ENCODE results near the gene SLC66A1.

Gene SLC66A1

GRCh38 chr1:19346026-19346425 is 33.9 kb downstream of the SLC66A1 start:
- H3K27ac ChIP-seq (ENCODE audit: low read length): no peak overlapping the region
- no peak overlapping the region for H3K9ac ChIP-seq (ENCODE audit: low read length)
- no peaks in the 10 kb centered on the region for H3K27me3 ChIP-seq (ENCODE audit: low read depth, low read length)
- no peaks in the 10 kb centered on the region for H3K9me3 ChIP-seq (ENCODE audit: insufficient read depth, low read length)
- H3K79me2 ChIP-seq (ENCODE audit: low read length): no peaks in the 10 kb centered on the region
- no peak overlapping the region for H2AFZ ChIP-seq (ENCODE audit: low read depth, low read length)
- H3K36me3 ChIP-seq (replicated peaks; ENCODE audit: low read depth, low read length): no peaks in the 10 kb centered on the region
- H3K4me2 ChIP-seq (ENCODE audit: low read length): no peak overlapping the region
- no peaks in the 10 kb centered on the region for H3K4me1 ChIP-seq (ENCODE audit: low read length)
- H3K4me3 ChIP-seq (ENCODE audit: low read length): no peak overlapping the region
- TF ChIP-seq, protein P1, sequence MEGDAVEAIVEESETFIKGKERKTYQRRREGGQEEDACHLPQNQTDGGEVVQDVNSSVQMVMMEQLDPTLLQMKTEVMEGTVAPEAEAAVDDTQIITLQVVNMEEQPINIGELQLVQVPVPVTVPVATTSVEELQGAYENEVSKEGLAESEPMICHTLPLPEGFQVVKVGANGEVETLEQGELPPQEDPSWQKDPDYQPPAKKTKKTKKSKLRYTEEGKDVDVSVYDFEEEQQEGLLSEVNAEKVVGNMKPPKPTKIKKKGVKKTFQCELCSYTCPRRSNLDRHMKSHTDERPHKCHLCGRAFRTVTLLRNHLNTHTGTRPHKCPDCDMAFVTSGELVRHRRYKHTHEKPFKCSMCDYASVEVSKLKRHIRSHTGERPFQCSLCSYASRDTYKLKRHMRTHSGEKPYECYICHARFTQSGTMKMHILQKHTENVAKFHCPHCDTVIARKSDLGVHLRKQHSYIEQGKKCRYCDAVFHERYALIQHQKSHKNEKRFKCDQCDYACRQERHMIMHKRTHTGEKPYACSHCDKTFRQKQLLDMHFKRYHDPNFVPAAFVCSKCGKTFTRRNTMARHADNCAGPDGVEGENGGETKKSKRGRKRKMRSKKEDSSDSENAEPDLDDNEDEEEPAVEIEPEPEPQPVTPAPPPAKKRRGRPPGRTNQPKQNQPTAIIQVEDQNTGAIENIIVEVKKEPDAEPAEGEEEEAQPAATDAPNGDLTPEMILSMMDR (IDR thresholded peaks at IDR 0.05; ENCODE audit: low read depth, low read length): no peak
- no peak for TF ChIP-seq EZH2phosphoT487 (IDR thresholded peaks at IDR 0.05; ENCODE audit: low read depth)
- no peaks in the 10 kb centered on the region for H4K20me1 ChIP-seq (ENCODE audit: insufficient read depth, low read length)

- TF ChIP-seq, protein P1 (IDR thresholded peaks at IDR 0.05; ENCODE audit: low read depth, low read length): no peak
- TF ChIP-seq EZH2phosphoT487 (IDR thresholded peaks at IDR 0.05; ENCODE audit: low read depth): no peak
- H3K4me1 ChIP-seq (ENCODE audit: low read length): no peaks in the 10 kb centered on the region
- no peak overlapping the region for H2AFZ ChIP-seq (ENCODE audit: low read depth, low read length)
- H3K27me3 ChIP-seq (ENCODE audit: low read depth, low read length): no peaks in the 10 kb centered on the region
- no peaks in the 10 kb centered on the region for H4K20me1 ChIP-seq (ENCODE audit: insufficient read depth, low read length)
- H3K36me3 ChIP-seq (replicated peaks; ENCODE audit: low read depth, low read length): no peaks in the 10 kb centered on the region
- H3K79me2 ChIP-seq (ENCODE audit: low read length): no peaks in the 10 kb centered on the region
- H3K9ac ChIP-seq (ENCODE audit: low read length): no peak overlapping the region
- no peak overlapping the region for H3K4me2 ChIP-seq (ENCODE audit: low read length)
- H3K4me3 ChIP-seq (ENCODE audit: low read length): no peak overlapping the region
- no peak overlapping the region for H3K27ac ChIP-seq (ENCODE audit: low read length)
- no peaks in the 10 kb centered on the region for H3K9me3 ChIP-seq (ENCODE audit: insufficient read depth, low read length)
Measured at GRCh38 chr1:19347533-19348172, 35.5 kb downstream of the SLC66A1 start.

DNA sequence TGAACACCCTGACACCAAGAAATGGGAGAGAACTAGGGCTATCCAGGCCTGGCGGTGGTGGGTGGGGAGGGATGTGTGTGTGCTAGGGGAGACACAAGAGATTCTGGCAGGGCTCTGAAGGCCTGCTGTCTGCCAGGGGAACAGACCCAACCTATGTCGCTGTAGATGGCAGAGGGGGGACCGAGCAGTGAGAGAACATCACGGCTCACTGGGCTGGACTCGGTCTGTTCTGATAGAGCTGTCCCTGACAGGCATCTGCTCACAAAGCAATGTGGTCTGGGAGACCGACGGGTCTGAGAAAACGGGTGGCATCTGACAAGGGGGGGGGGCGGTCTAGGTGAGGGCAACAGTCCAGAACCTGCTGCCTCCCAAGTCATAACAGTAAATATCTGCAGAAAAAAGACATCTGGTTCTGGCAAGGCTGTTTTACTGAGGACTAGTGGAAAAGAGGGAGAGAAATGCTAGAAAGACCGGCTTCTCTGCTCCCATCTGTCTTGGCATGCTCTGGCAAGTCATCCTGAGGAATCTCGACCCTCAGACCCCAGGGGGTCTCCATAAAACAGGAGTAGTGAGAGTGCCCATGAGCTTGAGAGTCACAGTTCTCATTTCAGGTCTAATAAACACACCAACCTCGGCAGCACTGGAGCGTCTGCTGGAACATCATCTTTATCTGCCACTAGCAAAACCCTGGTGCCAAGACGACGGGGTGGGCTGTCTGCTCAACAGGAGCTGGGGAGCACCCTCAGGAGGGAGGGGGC is 36.5 kb downstream of the SLC66A1 start:
- Histone ChIP-seq H2AFZ (ENCODE audit: low read depth, low read length) (no peak overlapping the region), H3K4me3 (ENCODE audit: low read length) (no peak overlapping the region), H3K27ac (ENCODE audit: low read length) (no peak overlapping the region), H3K79me2 (ENCODE audit: low read length) (no peaks in the 10 kb centered on the region), H3K9ac (ENCODE audit: low read length) (no peak overlapping the region), H4K20me1 (ENCODE audit: insufficient read depth, low read length) (no peaks in the 10 kb centered on the region), H3K36me3 (replicated peaks; ENCODE audit: low read depth, low read length) (no peaks in the 10 kb centered on the region), H3K4me1 (ENCODE audit: low read length) (no peaks in the 10 kb centered on the region), H3K4me2 (ENCODE audit: low read length) (no peak overlapping the region), H3K27me3 (ENCODE audit: low read depth, low read length) (no peaks in the 10 kb centered on the region), H3K9me3 (ENCODE audit: insufficient read depth, low read length) (no peaks in the 10 kb centered on the region)
- TF ChIP-seq, protein P1 (IDR thresholded peaks at IDR 0.05; ENCODE audit: low read depth, low read length): no peak
- no peak for TF ChIP-seq EZH2phosphoT487 (IDR thresholded peaks at IDR 0.05; ENCODE audit: low read depth)

GRCh38 chr1:19349999-19350398 is 37.9 kb downstream of the SLC66A1 start:
- Histone ChIP-seq H3K9ac (ENCODE audit: low read length) (no peak overlapping the region), H3K9me3 (ENCODE audit: insufficient read depth, low read length) (no peaks in the 10 kb centered on the region), H3K27me3 (ENCODE audit: low read depth, low read length) (no peaks in the 10 kb centered on the region), H3K27ac (ENCODE audit: low read length) (no peak overlapping the region), H3K79me2 (ENCODE audit: low read length) (no peaks in the 10 kb centered on the region), H2AFZ (ENCODE audit: low read depth, low read length) (no peak overlapping the region), H3K36me3 (replicated peaks; ENCODE audit: low read depth, low read length) (no peaks in the 10 kb centered on the region), H3K4me3 (ENCODE audit: low read length) (no peak overlapping the region), H3K4me2 (ENCODE audit: low read length) (no peak overlapping the region), H4K20me1 (ENCODE audit: insufficient read depth, low read length) (no peaks in the 10 kb centered on the region), H3K4me1 (ENCODE audit: low read length) (no peaks in the 10 kb centered on the region)
- no peak for TF ChIP-seq EZH2phosphoT487 (IDR thresholded peaks at IDR 0.05; ENCODE audit: low read depth)
- TF ChIP-seq, protein P1 (IDR thresholded peaks at IDR 0.05; ENCODE audit: low read depth, low read length): no peak

All from OCI-LY3 (cell line).